Activated B cell treated with CpG ODN at 0.5 μM for 24 hours (primary cell): ENCODE data around the gene TMEM63A. TPM values are rescaled to one million over a fixed set of nuclear protein-coding genes. Genes with fewer than 3 reads are reported as not detected.

Experiments used
- ATAC-seq: fragments of 200-7000 bp; cut with Tn5 transposase; one replicate; pipeline ENCODE4 v1.10.0; 2021; ENCODE audit warnings: low read depth, mild to moderate bottlenecking, moderate library complexity
- CTCF ChIA-PET: fragments of 350-600 bp; sonication (Branson Sonifier 250); formaldehyde crosslinking; loops from one replicate; lab custom pipeline; 2021; ENCODE audit warnings: antibody characterized with exemption; lab: Charles Lee
- POLR2A ChIA-PET: fragments of 350-600 bp; sonication (Branson Sonifier 250); formaldehyde crosslinking; loops from one replicate; lab custom pipeline; 2021; ENCODE audit warnings: antibody characterized with exemption; lab: Charles Lee
- DNase-seq: peaks from one replicate; pipeline ENCODE4 v3.0.0; 2022
- H3K27ac Mint-ChIP-seq: one replicate; pipeline ENCODE4 v1.8.0; 2020; ENCODE audit warnings: mixed read lengths
- H3K27me3 Mint-ChIP-seq: one replicate; pipeline ENCODE4 v1.8.0; 2021; ENCODE audit warnings: mixed read lengths
- H3K36me3 Mint-ChIP-seq: one replicate; pipeline ENCODE4 v1.8.0; 2021; ENCODE audit warnings: low read depth, mixed read lengths
- H3K4me1 Mint-ChIP-seq: one replicate; pipeline ENCODE4 v1.8.0; 2021; ENCODE audit warnings: mixed read lengths
- H3K4me3 Mint-ChIP-seq: one replicate; pipeline ENCODE4 v1.8.0; 2020; ENCODE audit warnings: mild to moderate bottlenecking, mixed read lengths
- H3K9me3 Mint-ChIP-seq: one replicate; pipeline ENCODE4 v1.8.0; 2020; ENCODE audit warnings: mixed read lengths
- intact Hi-C: fragments of 100-400 bp; cut with micrococcal nuclease; formaldehyde crosslinking; loops from one replicate; pipeline ENCODE4 v1.15.1; 2024
- total RNA-seq: library from RNA; stranded (reverse); gene quantifications from 2 replicates; pipeline ENCODE4 v1.2.3, GENCODE V29; 2022
- TF ChIP-seq, protein P1 (sequence below): fragments of 200-600 bp; IDR thresholded peaks from one replicate; pipeline ENCODE4 v1.8.0; 2022; ENCODE audit warnings: antibody characterized with exemption, mild to moderate bottlenecking

TMEM63A gene
- total RNA-seq, 1 donor from 2014 or later: 74.5 TPM

DNA sequence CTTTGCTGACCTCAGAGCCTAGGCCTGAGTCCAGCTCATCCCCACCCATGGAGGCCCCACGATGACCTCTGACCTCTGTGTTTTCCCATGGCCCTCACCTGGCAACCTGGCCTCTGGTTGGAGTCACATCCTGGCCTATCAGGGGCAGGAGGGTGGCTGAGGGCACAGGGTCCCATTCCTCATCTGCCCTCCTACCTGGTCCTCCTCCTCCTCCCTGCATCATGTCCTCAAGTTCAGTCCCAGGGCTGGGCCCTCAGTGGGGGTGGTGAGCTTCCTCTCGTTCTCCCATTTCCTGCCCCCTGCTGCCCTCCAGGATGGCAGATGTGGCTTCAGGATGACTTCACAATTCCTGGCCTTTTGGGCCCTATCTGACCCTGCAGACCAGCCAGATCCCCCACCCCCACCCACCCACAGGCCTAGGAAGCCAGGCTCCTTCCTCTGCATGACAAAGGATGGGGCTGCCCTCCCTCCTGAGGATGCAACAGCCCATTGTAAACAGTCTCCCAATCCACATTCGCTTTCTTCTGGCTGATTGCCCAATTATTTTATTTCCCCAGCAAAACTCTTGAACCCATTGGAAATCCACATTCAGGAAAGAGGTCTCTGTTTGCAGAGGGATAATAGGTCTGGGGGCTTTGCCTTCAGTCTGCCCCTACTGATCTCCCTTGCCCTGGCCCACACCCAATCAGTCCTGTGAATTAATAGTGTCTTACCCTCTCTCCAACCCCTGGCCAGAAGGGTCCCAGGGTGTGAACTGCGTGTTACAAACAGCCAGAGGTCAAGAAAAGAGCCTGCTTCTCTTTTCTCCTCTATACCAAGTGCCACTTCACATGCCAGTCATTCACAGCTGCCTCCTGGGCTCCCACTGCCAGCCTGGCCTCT lies 17.1 kb upstream of the TMEM63A start:
- CTCF ChIA-PET: no interaction called here
- H3K4me1 Mint-ChIP-seq: peaks cover 37% of the 10 kb centered on the region

DNA sequence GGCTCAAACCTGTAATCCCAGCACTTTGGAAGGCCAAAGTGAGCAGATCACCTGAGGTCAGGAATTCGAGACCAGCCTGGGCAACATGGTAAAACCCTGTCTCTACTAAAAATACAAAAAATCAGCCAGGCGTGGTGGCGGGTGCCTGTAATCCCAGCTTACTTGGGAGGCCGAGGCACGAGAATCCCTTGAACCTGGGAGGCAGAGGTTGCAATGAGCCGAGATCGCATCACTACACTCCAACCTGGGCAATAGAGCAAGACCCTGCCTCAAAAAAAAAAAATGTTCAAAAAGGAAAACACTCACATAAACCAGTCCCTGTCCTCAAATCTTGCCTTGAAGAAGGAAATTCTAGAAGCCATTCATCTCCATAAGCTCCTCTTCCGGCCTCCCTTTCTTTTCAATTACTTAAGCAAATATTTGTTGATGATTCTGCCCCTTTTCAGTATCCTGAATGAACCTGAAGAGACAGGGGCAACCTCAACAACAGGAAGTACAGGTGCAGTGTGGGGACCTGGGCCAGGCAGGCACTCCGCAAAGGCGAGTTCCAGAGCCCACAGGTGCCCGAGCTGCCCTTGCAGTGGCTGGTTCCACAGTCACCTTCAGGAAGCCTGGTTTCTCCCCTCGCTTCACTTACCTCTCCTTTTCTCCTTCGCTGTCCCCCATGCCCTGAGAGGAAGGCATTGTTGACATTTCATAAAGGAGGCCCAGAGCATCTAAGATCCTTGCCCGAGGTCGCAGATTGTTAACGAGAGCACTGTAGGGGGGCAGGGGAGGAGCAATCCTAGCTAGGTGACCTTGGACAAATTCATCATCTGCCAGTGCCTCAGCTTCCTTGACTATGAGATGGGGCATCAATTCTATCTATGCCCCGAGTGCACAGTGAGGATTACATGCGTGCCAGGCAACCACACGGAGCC lies 15.7 kb upstream of the TMEM63A start:
- peak overlapping the region; percentile 95 for H3K27ac Mint-ChIP-seq
- H3K4me1 Mint-ChIP-seq: peaks cover 37% of the 10 kb centered on the region
- intact Hi-C loops: loop anchor here (1.0 kb wide), 4 partner anchors 16 to 423 kb away; partner anchors contain the start of genes SRP9 and TMEM63A

More for the DNA sequence above, 17.1 kb upstream of the TMEM63A start:
- Mint-ChIP-seq H3K27me3 (no peaks in the 10 kb centered on the region), H3K36me3 (no peaks in the 10 kb centered on the region), H3K4me3 (no peak overlapping the region), H3K9me3 (peaks cover 2% of the 10 kb centered on the region), H3K27ac (peak overlapping the region; percentile 70)
- ATAC-seq: no peak
- intact Hi-C loops: no loop called here
- TF ChIP-seq, protein P1, sequence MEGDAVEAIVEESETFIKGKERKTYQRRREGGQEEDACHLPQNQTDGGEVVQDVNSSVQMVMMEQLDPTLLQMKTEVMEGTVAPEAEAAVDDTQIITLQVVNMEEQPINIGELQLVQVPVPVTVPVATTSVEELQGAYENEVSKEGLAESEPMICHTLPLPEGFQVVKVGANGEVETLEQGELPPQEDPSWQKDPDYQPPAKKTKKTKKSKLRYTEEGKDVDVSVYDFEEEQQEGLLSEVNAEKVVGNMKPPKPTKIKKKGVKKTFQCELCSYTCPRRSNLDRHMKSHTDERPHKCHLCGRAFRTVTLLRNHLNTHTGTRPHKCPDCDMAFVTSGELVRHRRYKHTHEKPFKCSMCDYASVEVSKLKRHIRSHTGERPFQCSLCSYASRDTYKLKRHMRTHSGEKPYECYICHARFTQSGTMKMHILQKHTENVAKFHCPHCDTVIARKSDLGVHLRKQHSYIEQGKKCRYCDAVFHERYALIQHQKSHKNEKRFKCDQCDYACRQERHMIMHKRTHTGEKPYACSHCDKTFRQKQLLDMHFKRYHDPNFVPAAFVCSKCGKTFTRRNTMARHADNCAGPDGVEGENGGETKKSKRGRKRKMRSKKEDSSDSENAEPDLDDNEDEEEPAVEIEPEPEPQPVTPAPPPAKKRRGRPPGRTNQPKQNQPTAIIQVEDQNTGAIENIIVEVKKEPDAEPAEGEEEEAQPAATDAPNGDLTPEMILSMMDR: no peak
- POLR2A ChIA-PET: interaction anchor here (2.6 kb wide), 1 partner anchor 122 kb away, joined by 16 read pairs; the partner anchor contains the start of gene SRP9
- no peak for DNase-seq

DNA sequence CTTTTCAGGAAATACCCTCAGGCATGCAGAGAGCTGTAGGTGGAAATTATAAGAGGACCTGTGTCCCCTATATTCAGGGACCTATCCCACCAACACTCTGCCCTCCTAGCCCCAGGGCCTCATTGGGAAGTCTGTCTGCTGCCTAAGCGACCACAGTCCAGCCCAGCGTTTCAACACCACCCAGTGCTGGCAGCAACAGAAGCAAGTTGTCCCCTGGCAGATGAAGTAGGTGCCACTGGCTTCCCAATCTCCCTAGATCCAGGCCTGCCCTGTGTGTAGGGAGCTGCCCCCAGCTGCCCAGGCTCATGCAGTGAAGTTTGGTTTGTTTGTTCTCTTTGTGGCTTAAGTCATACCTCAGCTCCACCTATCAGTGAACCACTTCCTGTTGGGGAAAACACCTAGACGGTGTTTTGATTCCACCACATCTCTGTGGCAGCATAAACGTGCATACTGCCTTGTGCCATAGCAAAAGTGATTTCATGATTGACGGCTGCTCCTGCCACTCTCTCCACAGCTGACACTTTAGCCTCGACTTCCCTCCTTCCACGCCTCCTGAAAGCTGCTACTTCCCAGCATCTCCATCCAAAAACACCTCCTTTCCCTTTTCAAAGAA lies 14.9 kb upstream of the TMEM63A start:
- Mint-ChIP-seq H3K27ac (peak overlapping the region; percentile 95), H3K9me3 (no peaks in the 10 kb centered on the region), H3K27me3 (no peaks in the 10 kb centered on the region), H3K36me3 (no peaks in the 10 kb centered on the region), H3K4me1 (peaks cover 37% of the 10 kb centered on the region), H3K4me3 (peak overlapping the region; percentile 48)
- DNase-seq (peak; percentile 34), ATAC-seq (peak; percentile 99)
- intact Hi-C loops: loop anchor here (1.0 kb wide), 4 partner anchors 15 to 422 kb away; partner anchors contain the start of genes SRP9 and TMEM63A
- TF ChIP-seq, protein P1: no peak
- POLR2A ChIA-PET: interaction anchor here (0.6 to 7.5 kb wide), 11 partner anchors 8 to 430 kb away, joined by 3 to 93 read pairs (median 6); partner anchors contain the start of genes H3-3A, LEFTY1, PYCR2 and SDE2
- CTCF ChIA-PET: interaction anchor here (1.0 to 2.2 kb wide), 6 partner anchors 14 to 422 kb away, joined by 3 to 10 read pairs (median 4); partner anchors contain the start of genes SRP9 and TMEM63A

More for the DNA sequence above, 15.7 kb upstream of the TMEM63A start:
- no peaks in the 10 kb centered on the region for H3K9me3 Mint-ChIP-seq
- POLR2A ChIA-PET: interaction anchor here (0.7 to 7.5 kb wide), 10 partner anchors 9 to 430 kb away, joined by 3 to 93 read pairs (median 6); partner anchors contain the start of genes H3-3A, LEFTY1, PYCR2 and SDE2
- TF ChIP-seq, protein P1: no peak
- H3K4me3 Mint-ChIP-seq: peak overlapping the region; percentile 48
- CTCF ChIA-PET: interaction anchor here (1.0 to 2.2 kb wide), 6 partner anchors 13 to 423 kb away, joined by 3 to 10 read pairs (median 4); partner anchors contain the start of genes SRP9 and TMEM63A
- H3K27me3 Mint-ChIP-seq: no peaks in the 10 kb centered on the region
- ATAC-seq: no peak
- H3K36me3 Mint-ChIP-seq: no peaks in the 10 kb centered on the region
- no peak for DNase-seq

DNA sequence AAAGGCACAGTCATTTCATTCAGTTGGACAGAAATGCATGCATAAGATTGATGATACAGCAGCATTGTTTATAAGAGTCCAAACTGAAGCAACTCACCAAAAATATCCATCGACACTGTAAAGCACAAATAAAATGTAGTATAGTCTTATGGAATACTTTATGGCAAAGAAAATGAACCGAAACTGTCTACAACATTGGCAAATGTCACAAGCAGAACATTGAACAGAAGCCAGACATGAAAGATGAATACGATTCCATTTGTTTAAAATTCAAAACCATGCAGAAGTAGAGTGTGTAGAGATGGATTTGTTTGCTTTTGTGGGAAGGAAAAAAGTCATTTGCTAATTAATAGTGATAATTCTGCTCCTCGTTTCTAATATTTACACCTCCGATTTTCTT lies 14.3 kb upstream of the TMEM63A start:
- no peaks in the 10 kb centered on the region for H3K27me3 Mint-ChIP-seq
- no peaks in the 10 kb centered on the region for H3K36me3 Mint-ChIP-seq
- ChIA-PET POLR2A (interaction anchor here (0.6 to 7.5 kb wide), 9 partner anchors 12 to 429 kb away, joined by 3 to 93 read pairs (median 9); partner anchors contain the start of genes PYCR2, SDE2, SRP9 and TMEM63A), CTCF (interaction anchor here (1.0 to 2.2 kb wide), 5 partner anchors 14 to 422 kb away, joined by 3 to 10 read pairs (median 5); partner anchors contain the start of genes SRP9 and TMEM63A)
- no peak for DNase-seq
- peaks cover 37% of the 10 kb centered on the region for H3K4me1 Mint-ChIP-seq
- H3K4me3 Mint-ChIP-seq: peak overlapping the region; percentile 48
- TF ChIP-seq, protein P1: no peak
- no peak for ATAC-seq
- intact Hi-C loops: no loop called here
- no peaks in the 10 kb centered on the region for H3K9me3 Mint-ChIP-seq
- peak overlapping the region; percentile 95 for H3K27ac Mint-ChIP-seq
